ENCODE data around the gene VSNL1. TPM values are rescaled to one million over a fixed set of nuclear protein-coding genes. Genes with fewer than 3 reads are reported as not detected.

Gene VSNL1
- total RNA-seq, 1 experiment from 2014 or later: not detected

DNA sequence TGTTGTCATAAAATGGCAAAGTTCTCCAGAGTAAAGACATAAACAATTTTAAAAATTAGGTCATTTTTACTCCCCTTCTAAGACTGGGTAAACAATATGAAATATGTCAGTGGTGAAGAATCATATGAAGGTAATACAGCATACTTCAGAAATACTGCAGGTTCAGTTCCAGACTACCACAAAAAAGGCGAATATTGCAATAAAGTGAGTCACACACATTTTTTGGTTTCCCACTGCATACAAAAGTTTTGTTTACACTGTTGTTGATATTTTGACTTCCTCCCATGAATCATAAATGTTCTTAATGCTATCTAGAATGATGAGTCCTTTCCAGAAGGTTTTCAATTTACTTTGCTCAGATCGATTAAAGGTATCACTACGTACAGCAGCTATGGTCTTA lies 139.6 kb downstream of the VSNL1 start:
- CTCF ChIA-PET: no interaction called here
- H3K27ac Mint-ChIP-seq (ENCODE audit: unreplicated experiment): no peak overlapping the region

DNA sequence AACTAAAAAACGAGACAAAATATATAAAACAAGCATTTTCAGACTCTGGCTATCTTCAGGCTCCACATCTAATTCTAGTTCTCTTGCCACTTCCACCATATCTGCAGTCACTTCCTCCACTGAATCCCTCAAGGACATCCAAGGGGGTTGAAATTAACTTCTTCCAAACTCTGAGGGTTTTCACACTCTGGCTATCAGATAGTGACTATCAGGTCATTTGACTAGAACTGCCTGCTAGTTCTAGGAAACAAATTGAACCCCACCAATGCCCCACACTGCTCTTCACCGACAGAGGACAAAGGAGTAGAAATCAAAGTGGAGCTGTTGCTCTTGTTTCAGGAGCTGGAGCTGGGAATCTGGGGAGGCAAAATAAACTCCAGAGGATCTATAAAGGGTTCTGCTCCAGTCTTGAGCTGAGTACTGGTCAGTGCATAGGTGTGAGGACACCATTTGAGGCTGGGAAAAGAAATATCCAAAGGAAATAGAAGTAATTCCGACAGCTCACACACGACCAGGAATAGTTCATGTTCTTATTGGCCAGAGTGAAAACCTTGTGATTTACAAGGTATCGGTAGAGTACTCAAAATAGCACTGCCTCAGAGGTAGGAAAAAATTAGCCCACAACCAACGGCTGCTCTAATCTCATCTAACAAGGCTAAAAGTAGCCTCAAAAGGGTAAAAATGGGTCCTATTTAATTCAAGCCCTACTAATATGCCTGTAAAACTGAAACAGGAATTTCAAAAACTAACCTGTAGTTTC lies 141.8 kb downstream of the VSNL1 start:
- Mint-ChIP-seq H3K27ac (ENCODE audit: unreplicated experiment) (no peak overlapping the region), H3K9me3 (ENCODE audit: low read depth, unreplicated experiment) (no peaks in the 10 kb centered on the region), H3K4me3 (ENCODE audit: low read depth, unreplicated experiment) (no peak overlapping the region), H3K4me1 (ENCODE audit: low read depth, unreplicated experiment) (no peaks in the 10 kb centered on the region), H3K27me3 (ENCODE audit: unreplicated experiment) (no peaks in the 10 kb centered on the region), H3K36me3 (ENCODE audit: insufficient read depth, unreplicated experiment) (peaks cover 8% of the 10 kb centered on the region)
- DNase-seq: no peak
- intact Hi-C loops (cut with micrococcal nuclease; ENCODE audit: unreplicated experiment): no loop called here
- TF ChIP-seq, protein P1, sequence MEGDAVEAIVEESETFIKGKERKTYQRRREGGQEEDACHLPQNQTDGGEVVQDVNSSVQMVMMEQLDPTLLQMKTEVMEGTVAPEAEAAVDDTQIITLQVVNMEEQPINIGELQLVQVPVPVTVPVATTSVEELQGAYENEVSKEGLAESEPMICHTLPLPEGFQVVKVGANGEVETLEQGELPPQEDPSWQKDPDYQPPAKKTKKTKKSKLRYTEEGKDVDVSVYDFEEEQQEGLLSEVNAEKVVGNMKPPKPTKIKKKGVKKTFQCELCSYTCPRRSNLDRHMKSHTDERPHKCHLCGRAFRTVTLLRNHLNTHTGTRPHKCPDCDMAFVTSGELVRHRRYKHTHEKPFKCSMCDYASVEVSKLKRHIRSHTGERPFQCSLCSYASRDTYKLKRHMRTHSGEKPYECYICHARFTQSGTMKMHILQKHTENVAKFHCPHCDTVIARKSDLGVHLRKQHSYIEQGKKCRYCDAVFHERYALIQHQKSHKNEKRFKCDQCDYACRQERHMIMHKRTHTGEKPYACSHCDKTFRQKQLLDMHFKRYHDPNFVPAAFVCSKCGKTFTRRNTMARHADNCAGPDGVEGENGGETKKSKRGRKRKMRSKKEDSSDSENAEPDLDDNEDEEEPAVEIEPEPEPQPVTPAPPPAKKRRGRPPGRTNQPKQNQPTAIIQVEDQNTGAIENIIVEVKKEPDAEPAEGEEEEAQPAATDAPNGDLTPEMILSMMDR (IDR thresholded peaks at IDR 0.05; ENCODE audit: unreplicated experiment): no peak
- no TSS peak for BruUV-seq (replicated peaks)
- CTCF ChIA-PET: interaction anchor here (1.0 to 1.5 kb wide), 2 partner anchors 10 to 11 kb away, joined by 3 read pairs; no protein-coding TSS in a partner anchor

More for the DNA sequence above, 139.6 kb downstream of the VSNL1 start:
- no peaks in the 10 kb centered on the region for H3K27me3 Mint-ChIP-seq (ENCODE audit: unreplicated experiment)
- TF ChIP-seq, protein P1 (IDR thresholded peaks at IDR 0.05; ENCODE audit: unreplicated experiment): no peak
- H3K36me3 Mint-ChIP-seq (ENCODE audit: insufficient read depth, unreplicated experiment): peaks cover 8% of the 10 kb centered on the region
- H3K4me1 Mint-ChIP-seq (ENCODE audit: low read depth, unreplicated experiment): no peaks in the 10 kb centered on the region
- BruUV-seq (replicated peaks): no TSS peak
- intact Hi-C loops (cut with micrococcal nuclease; ENCODE audit: unreplicated experiment): no loop called here
- no peak overlapping the region for H3K4me3 Mint-ChIP-seq (ENCODE audit: low read depth, unreplicated experiment)
- no peaks in the 10 kb centered on the region for H3K9me3 Mint-ChIP-seq (ENCODE audit: low read depth, unreplicated experiment)
- no peak for DNase-seq

DNA sequence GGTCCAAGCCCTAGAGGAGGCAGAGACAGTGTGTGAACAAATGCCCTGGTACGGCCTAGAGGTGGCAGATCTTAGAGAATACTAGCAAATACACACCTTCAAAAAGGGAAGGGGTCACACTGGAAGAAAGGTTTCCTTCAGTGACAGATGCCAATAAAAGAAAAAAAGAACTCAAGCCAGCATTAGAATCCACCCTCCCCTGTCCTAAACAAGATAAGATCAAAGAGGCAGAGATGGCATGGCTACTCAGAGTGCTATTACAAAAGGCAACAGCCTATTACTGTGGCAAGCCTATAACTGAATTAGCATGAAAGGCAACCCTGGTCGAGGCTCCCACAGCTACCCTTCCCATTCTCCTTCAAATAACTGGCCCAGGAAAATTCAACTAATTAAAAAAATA lies 143.5 kb downstream of the VSNL1 start:
- Mint-ChIP-seq H3K27me3 (ENCODE audit: unreplicated experiment) (no peaks in the 10 kb centered on the region), H3K4me1 (ENCODE audit: low read depth, unreplicated experiment) (no peaks in the 10 kb centered on the region), H3K27ac (ENCODE audit: unreplicated experiment) (no peak overlapping the region), H3K36me3 (ENCODE audit: insufficient read depth, unreplicated experiment) (peaks cover 8% of the 10 kb centered on the region), H3K4me3 (ENCODE audit: low read depth, unreplicated experiment) (no peak overlapping the region), H3K9me3 (ENCODE audit: low read depth, unreplicated experiment) (no peaks in the 10 kb centered on the region)
- BruUV-seq (replicated peaks): no TSS peak
- no peak for DNase-seq
- CTCF ChIA-PET: no interaction called here
- intact Hi-C loops (cut with micrococcal nuclease; ENCODE audit: unreplicated experiment): no loop called here
- TF ChIP-seq, protein P1 (IDR thresholded peaks at IDR 0.05; ENCODE audit: unreplicated experiment): no peak

DNA sequence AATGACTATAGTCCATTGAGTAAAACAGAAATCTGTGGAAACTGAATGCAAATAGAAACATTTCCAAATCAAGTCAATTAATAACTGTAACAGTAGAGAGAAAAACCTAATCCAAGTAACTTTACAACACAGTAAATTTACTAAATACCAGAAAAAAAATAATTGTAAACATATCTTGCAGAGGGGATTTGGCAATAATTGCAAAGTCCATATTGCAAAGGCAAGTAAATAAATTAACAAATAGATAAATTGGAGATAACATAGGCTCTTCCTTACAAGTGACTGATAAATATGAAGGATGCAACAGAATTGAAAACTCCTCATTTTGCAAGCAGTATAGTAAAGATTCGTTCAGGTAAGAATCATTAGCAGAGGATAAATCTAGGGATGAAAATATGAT lies 148.1 kb downstream of the VSNL1 start:
- no peaks in the 10 kb centered on the region for H3K36me3 Mint-ChIP-seq (ENCODE audit: insufficient read depth, unreplicated experiment)
- TF ChIP-seq, protein P1 (IDR thresholded peaks at IDR 0.05; ENCODE audit: unreplicated experiment): no peak
- H3K4me1 Mint-ChIP-seq (ENCODE audit: low read depth, unreplicated experiment): no peaks in the 10 kb centered on the region
- DNase-seq: no peak
- no peak overlapping the region for H3K27ac Mint-ChIP-seq (ENCODE audit: unreplicated experiment)
- H3K27me3 Mint-ChIP-seq (ENCODE audit: unreplicated experiment): no peaks in the 10 kb centered on the region
- H3K4me3 Mint-ChIP-seq (ENCODE audit: low read depth, unreplicated experiment): no peak overlapping the region
- CTCF ChIA-PET: no interaction called here
- no peaks in the 10 kb centered on the region for H3K9me3 Mint-ChIP-seq (ENCODE audit: low read depth, unreplicated experiment)
- BruUV-seq (replicated peaks): no TSS peak
- intact Hi-C loops (cut with micrococcal nuclease; ENCODE audit: unreplicated experiment): no loop called here

Measured in Calu3 (cell line).